CD4-positive, CD25-positive, alpha-beta regulatory T cell (primary cell): ENCODE data around the gene LSM4. TPM values are rescaled to one million over a fixed set of nuclear protein-coding genes. Genes with fewer than 3 reads are reported as not detected.

Source experiments
- ATAC-seq, 2 donors: fragments of 150-1000 bp; cut with Tn5 transposase; one replicate each; pipeline ENCODE4 v1.10.0; 2021; ENCODE audit warnings: low read depth in 2 of 2, moderate number of reproducible peaks in 2 of 2, moderate library complexity in 1 of 2
- DNase-seq, 3 donors: peaks; one replicate each; pipeline versions ENCODE4 v3.0.0 to v3.0.0-alpha.2; 2012 to 2022; ENCODE audit warnings: mixed read lengths in 1 of 3
- H3K27ac ChIP-seq: one replicate; pipeline ENCODE4 v1.7.0; 2013; ENCODE audit warnings: mild to moderate bottlenecking, low read length; ENCODE audit not compliant: insufficient read depth, poor library complexity, severe bottlenecking
- H3K27me3 ChIP-seq: one replicate; pipeline ENCODE4 v1.7.0; 2013; ENCODE audit warnings: low read length; ENCODE audit not compliant: control insufficient read depth, insufficient read depth
- H3K36me3 ChIP-seq: one replicate; pipeline ENCODE4 v1.7.0; 2013; ENCODE audit warnings: mild to moderate bottlenecking, low read length, moderate library complexity; ENCODE audit not compliant: control insufficient read depth, insufficient read depth
- H3K4me1 ChIP-seq: 2 replicates; pipeline ENCODE4 v1.7.0; 2013; ENCODE audit warnings: mild to moderate bottlenecking, low read length; ENCODE audit not compliant: insufficient read depth, control insufficient read depth, poor library complexity, severe bottlenecking
- H3K4me3 ChIP-seq: one replicate; pipeline ENCODE4 v1.7.0; 2013; ENCODE audit warnings: low read depth, mild to moderate bottlenecking, low read length, moderate library complexity
- H3K9me3 ChIP-seq, 2 experiments: 1 replicate in 1 of 2; 2 replicates in 1 of 2; pipeline ENCODE4 v1.7.0; 2013; ENCODE audit warnings: low read length in 2 of 2, mild to moderate bottlenecking in 1 of 2, moderate library complexity in 1 of 2; ENCODE audit not compliant: control insufficient read depth in 2 of 2
- H3K27ac Mint-ChIP-seq, 3 donors: one replicate each; pipeline ENCODE4 v1.8.0; 2020 to 2022; ENCODE audit warnings: mild to moderate bottlenecking in 3 of 3, mixed read lengths in 3 of 3, moderate library complexity in 2 of 3
- H3K27me3 Mint-ChIP-seq: one replicate; pipeline ENCODE4 v1.8.0; 2022; ENCODE audit warnings: mild to moderate bottlenecking, mixed read lengths
- H3K36me3 Mint-ChIP-seq: one replicate; pipeline ENCODE4 v1.8.0; 2020; ENCODE audit warnings: mixed read lengths
- H3K4me1 Mint-ChIP-seq, 4 donors: one replicate each; pipeline ENCODE4 v1.8.0; 2020 to 2022; ENCODE audit warnings: mixed read lengths in 4 of 4, mild to moderate bottlenecking in 1 of 4
- H3K4me3 Mint-ChIP-seq, 4 donors: one replicate each; pipeline ENCODE4 v1.8.0; 2020 to 2022; ENCODE audit warnings: mild to moderate bottlenecking in 4 of 4, mixed read lengths in 4 of 4, moderate library complexity in 3 of 4
- H3K9me3 Mint-ChIP-seq, 7 donors: one replicate each; pipeline ENCODE4 v1.8.0; 2020 to 2022; ENCODE audit warnings: mixed read lengths in 7 of 7, mild to moderate bottlenecking in 3 of 7, moderate library complexity in 2 of 7
- polyA plus RNA-seq, 4 donors: library from polyadenylated mRNA; unstranded; fragments of 300-500 nt; fragmentation: Illumina TruSeq; gene quantifications; one replicate each; pipeline ENCODE4 v1.2.3, GENCODE V29; 2021
- total RNA-seq: library from RNA; stranded (reverse); gene quantifications from one replicate; pipeline ENCODE4 v1.2.3, GENCODE V29; 2022

The LSM4 gene
- total and polyA plus RNA-seq, 5 donors from 2014 or later: 45.6 to 118 (median 116) TPM

GRCh38 chr19:18261474-18261873 lies 61.4 kb downstream of the LSM4 start:
- Histone ChIP-seq H3K27me3 (no peaks in the 10 kb centered on the region), H3K9me3 (no peaks in the 10 kb centered on the region), H3K4me1 (no peaks in the 10 kb centered on the region), H3K27ac (no peak overlapping the region), H3K36me3 (peaks cover 7% of the 10 kb centered on the region), H3K4me3 (no peak overlapping the region)
- DNase-seq (no peak), ATAC-seq (no peak)
- Mint-ChIP-seq H3K9me3 (peaks cover 0 to 2% (median 0%) of the 10 kb centered on the region in 7 donors), H3K4me3 (peak overlapping the region in 1 of 4 donors; percentile 25), H3K4me1 (peaks cover 0 to 2% (median 0%) of the 10 kb centered on the region in 4 donors), H3K36me3 (peaks cover 7% of the 10 kb centered on the region), H3K27me3 (peaks cover 5% of the 10 kb centered on the region), H3K27ac (no peak overlapping the region)

- Histone ChIP-seq H3K27me3 (no peaks in the 10 kb centered on the region), H3K9me3 (no peaks in the 10 kb centered on the region), H3K4me3 (no peak overlapping the region), H3K4me1 (no peaks in the 10 kb centered on the region), H3K27ac (no peak overlapping the region), H3K36me3 (no peaks in the 10 kb centered on the region)
- Mint-ChIP-seq H3K9me3 (peaks cover 0 to 2% (median 0%) of the 10 kb centered on the region in 7 donors), H3K4me3 (peak overlapping the region in 1 of 4 donors; percentile 38), H3K27ac (no peak overlapping the region), H3K4me1 (peaks cover 0 to 3% (median 1%) of the 10 kb centered on the region in 4 donors), H3K27me3 (peaks cover 5% of the 10 kb centered on the region), H3K36me3 (no peaks in the 10 kb centered on the region)
- no peak for ATAC-seq
- DNase-seq: no peak
Observed at GRCh38 chr19:18259893-18260292, 63.0 kb downstream of the LSM4 start.

DNA sequence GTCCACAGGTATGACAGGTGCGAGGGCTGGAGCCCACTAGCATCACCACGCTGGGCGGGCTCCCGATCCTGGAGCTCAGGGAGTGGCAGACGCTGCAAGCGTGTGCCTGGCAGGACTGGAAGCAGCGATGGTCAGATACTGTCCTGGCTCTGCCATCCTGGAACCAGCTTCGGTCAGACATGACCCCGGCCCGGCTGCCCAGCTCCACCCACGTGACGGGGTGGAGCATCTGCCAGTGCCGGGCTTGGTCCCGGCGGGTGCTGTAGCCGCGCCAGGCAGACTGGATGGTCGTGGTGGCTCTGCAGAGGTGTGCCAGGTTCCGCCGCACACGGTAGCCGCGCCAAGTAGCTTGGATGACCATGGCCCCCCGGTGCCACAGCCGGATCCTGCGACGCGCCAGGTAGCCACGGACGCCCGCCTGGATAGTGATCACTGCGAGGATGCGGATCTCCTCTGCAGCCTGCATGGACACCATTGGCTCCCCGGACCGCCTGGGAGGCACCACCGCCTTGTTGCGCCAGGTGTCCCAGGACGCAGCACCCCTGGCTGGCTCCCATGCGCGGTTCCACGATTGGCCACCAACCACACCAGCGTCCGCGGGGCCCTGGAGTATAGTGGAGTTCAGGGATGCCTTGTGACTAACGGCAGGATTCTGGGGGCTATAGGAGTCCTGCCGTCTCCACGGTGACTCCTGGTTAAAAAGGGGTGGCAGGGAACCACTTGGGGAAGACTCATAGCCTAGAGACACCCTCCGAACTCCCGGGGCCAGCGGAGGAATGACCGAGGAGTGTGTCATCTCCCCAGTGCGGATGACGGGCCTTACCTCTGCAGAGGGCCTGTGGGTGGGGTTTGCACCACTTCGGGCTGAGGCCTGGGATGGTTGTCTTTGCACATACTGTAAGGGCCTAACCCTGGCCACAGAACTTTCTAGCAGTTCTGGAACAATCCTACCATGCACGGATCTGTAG lies 65.1 kb downstream of the LSM4 start:
- Histone ChIP-seq H3K4me3 (no peak overlapping the region), H3K27ac (no peak overlapping the region), H3K4me1 (no peaks in the 10 kb centered on the region), H3K27me3 (no peaks in the 10 kb centered on the region), H3K36me3 (no peaks in the 10 kb centered on the region), H3K9me3 (no peaks in the 10 kb centered on the region)
- Mint-ChIP-seq H3K4me1 (peaks cover 0 to 3% (median 1%) of the 10 kb centered on the region in 4 donors), H3K27me3 (peaks cover 20% of the 10 kb centered on the region), H3K9me3 (peaks cover 0 to 5% (median 0%) of the 10 kb centered on the region in 7 donors), H3K36me3 (no peaks in the 10 kb centered on the region), H3K4me3 (no peak overlapping the region), H3K27ac (no peak overlapping the region)
- no peak for DNase-seq
- ATAC-seq: no peak

Other genes with a start within 250 kb of the LSM4 start
- 60.4 TPM for gene IL12RB1, start 236.1 kb downstream of the LSM4 start, total RNA-seq
- gene IL12RB1, start 236.1 kb downstream of the LSM4 start, polyA plus RNA-seq: 10 to 100 TPM; 34.9 to 53.2 (median 46.3) TPM
- 45.9 TPM for gene MAST3, start 225.3 kb downstream of the LSM4 start, total RNA-seq
- gene MAST3, start 225.3 kb downstream of the LSM4 start, polyA plus RNA-seq: 1 to 10 TPM; 8.1 to 9.0 (median 8.6) TPM
- 9.4 TPM for gene PIK3R2, start 169.9 kb downstream of the LSM4 start, total RNA-seq
- 1 to 10 TPM in 2 of 4 donors, under 1 TPM in 2; 0.42 to 3.6 (median 2.0) TPM for gene PIK3R2, start 169.9 kb downstream of the LSM4 start, polyA plus RNA-seq
- gene IFI30, start 149.3 kb downstream of the LSM4 start, total RNA-seq: 2.3 TPM
- gene IFI30, start 149.3 kb downstream of the LSM4 start, polyA plus RNA-seq: 10 to 100 TPM in 2 of 4 donors, 1 to 10 TPM in 2; 7.1 to 17.8 (median 9.7) TPM
- gene MPV17L2, start 129.9 kb downstream of the LSM4 start, total RNA-seq: 5.5 TPM
- gene MPV17L2, start 129.9 kb downstream of the LSM4 start, polyA plus RNA-seq: 10 to 100 TPM; 11.3 to 20.8 (median 13.9) TPM
- 5.1 TPM for gene RAB3A, start 119.0 kb downstream of the LSM4 start, total RNA-seq
- gene RAB3A, start 119.0 kb downstream of the LSM4 start, polyA plus RNA-seq: 1 to 10 TPM in 2 of 4 donors, under 1 TPM in 2; 0.87 to 1.6 (median 1.2) TPM
- gene PDE4C, start 96.6 kb downstream of the LSM4 start, total RNA-seq: not detected
- not detected for gene PDE4C, start 96.6 kb downstream of the LSM4 start, polyA plus RNA-seq
- 26.5 TPM for gene IQCN, start 48.6 kb downstream of the LSM4 start, total RNA-seq
- under 1 TPM in 3 of 4 donors, not detected in 1; 0.03 to 0.28 (median 0.16) TPM for gene IQCN, start 48.6 kb downstream of the LSM4 start, polyA plus RNA-seq
- gene JUND, start 41.5 kb downstream of the LSM4 start, total RNA-seq: 1,564 TPM
- gene JUND, start 41.5 kb downstream of the LSM4 start, polyA plus RNA-seq: 10 to 100 TPM; 30.7 to 85.9 (median 58.8) TPM
- gene PGPEP1, start 17.5 kb upstream of the LSM4 start, total RNA-seq: 39.4 TPM
- gene PGPEP1, start 17.5 kb upstream of the LSM4 start, polyA plus RNA-seq: 1 to 10 TPM; 6.7 to 8.7 (median 8.2) TPM
- not detected for gene GDF15, start 63.1 kb upstream of the LSM4 start, total RNA-seq
- not detected for gene GDF15, start 63.1 kb upstream of the LSM4 start, polyA plus RNA-seq
- gene LRRC25, start 74.5 kb upstream of the LSM4 start, total RNA-seq: not detected
- under 1 TPM in 3 of 4 donors, not detected in 1; 0.09 to 0.79 (median 0.25) TPM for gene LRRC25, start 74.5 kb upstream of the LSM4 start, polyA plus RNA-seq
- 97.9 TPM for gene SSBP4, start 96.3 kb upstream of the LSM4 start, total RNA-seq
- 10 to 100 TPM; 47.3 to 84.0 (median 65.6) TPM for gene SSBP4, start 96.3 kb upstream of the LSM4 start, polyA plus RNA-seq
- 26.2 TPM for gene ISYNA1, start 115.1 kb upstream of the LSM4 start, total RNA-seq
- 10 to 100 TPM; 11.3 to 26.0 (median 21.4) TPM for gene ISYNA1, start 115.1 kb upstream of the LSM4 start, polyA plus RNA-seq
- gene ELL, start 199.0 kb upstream of the LSM4 start, total RNA-seq: 53.6 TPM
- 10 to 100 TPM in 1 of 4 donors, 1 to 10 TPM in 3; 7.7 to 11.8 (median 9.7) TPM for gene ELL, start 199.0 kb upstream of the LSM4 start, polyA plus RNA-seq
- 186 TPM for gene FKBP8, start 220.5 kb upstream of the LSM4 start, total RNA-seq
- gene FKBP8, start 220.5 kb upstream of the LSM4 start, polyA plus RNA-seq: 100 to 1,000 TPM; 106 to 118 (median 117) TPM
- gene KXD1, start 234.8 kb upstream of the LSM4 start, total RNA-seq: 90.6 TPM
- 10 to 100 TPM; 65.3 to 99.1 (median 89.9) TPM for gene KXD1, start 234.8 kb upstream of the LSM4 start, polyA plus RNA-seq
- 1,556 TPM for gene UBA52, start 248.8 kb upstream of the LSM4 start, total RNA-seq
- gene UBA52, start 248.8 kb upstream of the LSM4 start, polyA plus RNA-seq: 1,000 to 10,000 TPM; 1,213 to 1,759 (median 1,573) TPM